ENCODE data around the gene TFEC. TPM values are rescaled to one million over a fixed set of nuclear protein-coding genes. Genes with fewer than 3 reads are reported as not detected.

Gene TFEC
- total RNA-seq, 3 donors from 2014 or later (not counting 1 experiment from before 2014, with no cell fraction given) = 0.92 to 1.7 (median 1.1) TPM

DNA sequence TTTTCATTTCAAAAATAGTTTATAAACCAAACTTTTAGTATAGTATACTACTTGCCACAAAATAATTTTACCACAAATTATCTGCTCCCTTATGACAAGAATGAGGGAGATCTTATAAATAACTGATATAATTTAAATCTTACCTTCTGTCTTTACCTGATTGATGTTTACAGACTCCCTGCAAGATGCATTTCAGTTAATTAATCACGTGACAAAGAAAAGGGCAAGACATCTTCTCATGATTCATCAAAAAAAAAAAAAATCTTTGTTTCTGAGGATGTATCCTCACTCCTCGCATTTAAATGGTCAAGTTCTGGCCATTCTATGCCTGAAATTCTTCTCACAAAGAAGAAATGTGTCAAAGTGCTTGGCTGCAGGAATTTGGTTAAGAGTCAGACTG, 2.3 kb upstream of the TFEC start:
- no peak for DNase-seq
- ATAC-seq = no peak
- no peak overlapping the region for H3K27ac Mint-ChIP-seq
- H3K27ac ChIP-seq (ENCODE audit: low read length) = no peak overlapping the region
- TF ChIP-seq, protein P1, sequence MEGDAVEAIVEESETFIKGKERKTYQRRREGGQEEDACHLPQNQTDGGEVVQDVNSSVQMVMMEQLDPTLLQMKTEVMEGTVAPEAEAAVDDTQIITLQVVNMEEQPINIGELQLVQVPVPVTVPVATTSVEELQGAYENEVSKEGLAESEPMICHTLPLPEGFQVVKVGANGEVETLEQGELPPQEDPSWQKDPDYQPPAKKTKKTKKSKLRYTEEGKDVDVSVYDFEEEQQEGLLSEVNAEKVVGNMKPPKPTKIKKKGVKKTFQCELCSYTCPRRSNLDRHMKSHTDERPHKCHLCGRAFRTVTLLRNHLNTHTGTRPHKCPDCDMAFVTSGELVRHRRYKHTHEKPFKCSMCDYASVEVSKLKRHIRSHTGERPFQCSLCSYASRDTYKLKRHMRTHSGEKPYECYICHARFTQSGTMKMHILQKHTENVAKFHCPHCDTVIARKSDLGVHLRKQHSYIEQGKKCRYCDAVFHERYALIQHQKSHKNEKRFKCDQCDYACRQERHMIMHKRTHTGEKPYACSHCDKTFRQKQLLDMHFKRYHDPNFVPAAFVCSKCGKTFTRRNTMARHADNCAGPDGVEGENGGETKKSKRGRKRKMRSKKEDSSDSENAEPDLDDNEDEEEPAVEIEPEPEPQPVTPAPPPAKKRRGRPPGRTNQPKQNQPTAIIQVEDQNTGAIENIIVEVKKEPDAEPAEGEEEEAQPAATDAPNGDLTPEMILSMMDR (IDR thresholded peaks at IDR 0.05) = no peak
- WGBS (ENCODE audit: insufficient coverage) = 91% methylated on average over 2 of the region's 2 CpGs
- H3K4me1 ChIP-seq (ENCODE audit: control insufficient read depth, insufficient read depth, low read length) = no peaks in the 10 kb centered on the region
- peaks cover 0 to 2% of the 10 kb centered on the region in 2 donors for H3K27me3 Mint-ChIP-seq (ENCODE audit: low read depth in 2 of 2)
- peaks cover 0 to 7% of the 10 kb centered on the region in 2 donors for H3K4me1 Mint-ChIP-seq
- no peak overlapping the region for H3K4me3 ChIP-seq (ENCODE audit: low read length)
- H3K36me3 Mint-ChIP-seq = no peaks in the 10 kb centered on the region
- no peaks in the 10 kb centered on the region for H3K9me3 ChIP-seq (ENCODE audit: control insufficient read depth, insufficient read depth, low read length)
- H3K36me3 ChIP-seq (ENCODE audit: control insufficient read depth, insufficient read depth, low read length) = no peaks in the 10 kb centered on the region
- H3K27me3 ChIP-seq (ENCODE audit: control insufficient read depth, insufficient read depth, low read length) = no peaks in the 10 kb centered on the region
- no peaks in the 10 kb centered on the region for H3K9me3 Mint-ChIP-seq
- intact Hi-C loops (cut with micrococcal nuclease) = no loop called here
- no peak overlapping the region for H3K4me3 Mint-ChIP-seq

DNA sequence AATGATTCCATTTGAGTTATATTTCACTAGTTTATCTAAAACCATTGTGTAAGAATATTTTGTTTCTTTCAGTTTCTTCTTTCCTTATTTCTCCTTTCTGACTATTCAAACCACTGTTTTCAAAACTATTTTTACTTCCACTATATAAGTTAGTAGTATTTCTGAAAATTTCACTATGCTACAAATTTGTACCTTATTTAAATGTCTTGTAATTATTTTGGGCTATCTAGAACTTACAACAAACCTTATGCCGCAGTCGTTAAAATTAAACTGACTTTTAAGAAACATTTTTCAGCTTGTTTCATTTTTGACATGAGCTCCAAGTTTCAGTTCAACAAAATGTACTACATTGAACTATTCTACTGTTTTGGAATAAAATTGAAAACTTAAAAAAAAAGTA, 1.8 kb downstream of the TFEC start:
- Histone ChIP-seq H3K27me3 (ENCODE audit: control insufficient read depth, insufficient read depth, low read length) (no peaks in the 10 kb centered on the region), H3K36me3 (ENCODE audit: control insufficient read depth, insufficient read depth, low read length) (no peaks in the 10 kb centered on the region), H3K4me1 (ENCODE audit: control insufficient read depth, insufficient read depth, low read length) (no peaks in the 10 kb centered on the region), H3K4me3 (ENCODE audit: low read length) (peak overlapping the region; percentile 6), H3K9me3 (ENCODE audit: control insufficient read depth, insufficient read depth, low read length) (no peaks in the 10 kb centered on the region), H3K27ac (ENCODE audit: low read length) (no peak overlapping the region)
- 8% methylated on average over 2 of the region's 2 CpGs for WGBS (ENCODE audit: insufficient coverage)
- TF ChIP-seq, protein P1 (IDR thresholded peaks at IDR 0.05) = no peak
- H3K27ac Mint-ChIP-seq = no peak overlapping the region
- H3K4me3 Mint-ChIP-seq = peak overlapping the region; percentile 47
- DNase-seq = no peak
- peaks cover 0 to 9% of the 10 kb centered on the region in 2 donors for H3K4me1 Mint-ChIP-seq
- H3K36me3 Mint-ChIP-seq = no peaks in the 10 kb centered on the region
- ATAC-seq = no peak
- H3K27me3 Mint-ChIP-seq (ENCODE audit: low read depth in 2 of 2) = peaks cover 0 to 2% of the 10 kb centered on the region in 2 donors
- peaks cover 0 to 8% of the 10 kb centered on the region in 2 donors for H3K9me3 Mint-ChIP-seq
- intact Hi-C loops (cut with micrococcal nuclease) = no loop called here

DNA sequence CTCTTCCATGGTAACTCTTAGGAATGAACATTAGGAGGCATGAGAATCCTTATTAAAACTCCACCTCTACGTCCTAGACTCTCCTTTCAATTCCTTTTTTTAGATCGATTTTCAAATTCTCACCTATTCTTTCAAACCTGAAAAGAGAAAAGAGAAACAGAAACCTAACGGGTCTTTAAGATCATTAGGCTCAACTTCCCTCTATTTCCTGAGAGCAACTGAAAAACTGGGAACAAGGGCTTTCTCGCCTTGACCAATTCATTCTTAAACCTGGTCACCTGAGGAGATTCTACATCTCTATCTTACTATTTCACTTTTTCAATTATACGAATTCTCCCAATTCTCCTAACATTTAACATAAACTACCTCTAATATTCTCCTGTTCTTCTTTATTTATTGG, 2.8 kb downstream of the TFEC start:
- Mint-ChIP-seq H3K9me3 (peaks cover 0 to 8% of the 10 kb centered on the region in 2 donors), H3K36me3 (no peaks in the 10 kb centered on the region), H3K27ac (no peak overlapping the region), H3K27me3 (ENCODE audit: low read depth in 2 of 2) (peaks cover 0 to 2% of the 10 kb centered on the region in 2 donors), H3K4me3 (no peak overlapping the region), H3K4me1 (peaks cover 0 to 9% of the 10 kb centered on the region in 2 donors)
- Histone ChIP-seq H3K27ac (ENCODE audit: low read length) (no peak overlapping the region), H3K4me1 (ENCODE audit: control insufficient read depth, insufficient read depth, low read length) (no peaks in the 10 kb centered on the region), H3K36me3 (ENCODE audit: control insufficient read depth, insufficient read depth, low read length) (no peaks in the 10 kb centered on the region), H3K27me3 (ENCODE audit: control insufficient read depth, insufficient read depth, low read length) (no peaks in the 10 kb centered on the region), H3K9me3 (ENCODE audit: control insufficient read depth, insufficient read depth, low read length) (no peaks in the 10 kb centered on the region), H3K4me3 (ENCODE audit: low read length) (no peak overlapping the region)
- 5% methylated on average over 4 of the region's 5 CpGs for WGBS (ENCODE audit: insufficient coverage)
- TF ChIP-seq, protein P1 (IDR thresholded peaks at IDR 0.05) = no peak
- intact Hi-C loops (cut with micrococcal nuclease) = no loop called here
- ATAC-seq = no peak
- DNase-seq = no peak
